Ovary (tissue), 9 donors: ENCODE data around the gene BST1. TPM values are rescaled to one million over a fixed set of nuclear protein-coding genes. Genes with fewer than 3 reads are reported as not detected.
"Not testable (repeated sequence)": the region's sequence is repeated elsewhere in the genome, so short reads cannot be mapped to it uniquely, and the experiment has no call there.

ENCODE experiments used
- DNase-seq, 5 donors: peaks; one replicate each; pipeline ENCODE4 v3.0.0-alpha.2; 2019 to 2020
- H3K27ac ChIP-seq, 2 donors: fragments of 200-600 bp; one replicate each; pipeline versions ENCODE4 v1.5.1 to v1.8.0; 2019 to 2022
- H3K27me3 ChIP-seq: fragments of 200-600 bp; one replicate; pipeline ENCODE4 v1.8.0; 2022
- H3K36me3 ChIP-seq: fragments of 200-600 bp; sonication (generic); one replicate; pipeline ENCODE4 v1.5.1; 2019
- H3K4me1 ChIP-seq: one replicate; pipeline ENCODE4 v1.8.1; 2013; ENCODE audit warnings: mild to moderate bottlenecking, moderate library complexity; ENCODE audit not compliant: insufficient read depth
- H3K4me3 ChIP-seq: fragments of 200-600 bp; sonication (generic); one replicate; pipeline ENCODE4 v1.5.1; 2017
- H3K9me3 ChIP-seq, 2 donors: fragments of 200-600 bp in 1 of 2; sonication (generic) in 1 of 2; one replicate each; pipeline versions ENCODE4 v1.5.1 to v1.8.1; 2013 to 2019; ENCODE audit warnings: mild to moderate bottlenecking in 1 of 2, moderate library complexity in 1 of 2
- CTCF ChIP-seq, 3 donors: fragments of 450-650 bp in 2 of 3; fragments of 200-600 bp in 1 of 3; IDR thresholded peaks; one replicate each; pipeline versions ENCODE4 v1.5.1 to v1.8.0; 2016 to 2022; ENCODE audit warnings: antibody characterized with exemption in 3 of 3, mild to moderate bottlenecking in 1 of 3
- EP300 ChIP-seq: sonication (generic); formaldehyde crosslinking; IDR thresholded peaks from one replicate; pipeline ENCODE4 v1.6.1; 2017; ENCODE audit warnings: antibody characterized with exemption
- POLR2A ChIP-seq: fragments of 450-650 bp; IDR thresholded peaks from one replicate; pipeline ENCODE4 v1.6.1; 2017; ENCODE audit warnings: antibody characterized with exemption, mild to moderate bottlenecking, moderate library complexity
- WGBS, 3 donors: extraction: QIAGEN DNeasy Blood & Tissue Kit in 1 of 3; methylation state at CpG; one replicate each; pipeline versions ENCODE4 v1.1.5 to v1.1.7; 2013 to 2017; 5-methylcytosine and 5-hydroxymethylcytosine counted together
- intact Hi-C, 4 donors: fragments of 100-400 bp; cut with DNase I; formaldehyde crosslinking; loops; one replicate each; pipeline versions ENCODE4 v1.11.0 to v1.15.1; 2022 to 2023
- polyA plus RNA-seq, 2 donors: library from polyadenylated mRNA; stranded (reverse); fragments of 200-250 nt in 1 of 2; fragments of 350-450 nt in 1 of 2; fragmentation: Illumina TruSeq in 1 of 2; extraction: RNeasy Lipid Tissue Mini Kit (QIAGEN cat#74804) in 1 of 2; gene quantifications; one replicate each; pipeline ENCODE4 v1.2.3, GENCODE V29; 2013 to 2014
- total RNA-seq, 7 donors: library from RNA; depleted of rRNA in 2 of 7; stranded (reverse); fragments of >200 nt in 2 of 7; fragmentation: NEBNext Ultra II Directional in 3 of 7; extraction: Animal tissue kit (Norgen Biotek cat#: 25700) in 3 of 7; gene quantifications; one replicate each; pipeline versions ENCODE4 v1.1.0 to v1.2.4, GENCODE V29; 2016 to 2023
- donor health status: DM: no; HTN: no; CAD: no; lungs with moderate emphysema.
- donor health status: DM: no; HTN: no; CAD: no.
- donor health status: Bipolar disorder and iron deficiency.
- donor health status: DM: yes; HTN: yes; CAD: no.
- donor health status: DM: no; HTN: no; CAD: no.
- donor health status: DM: yes; HTN: yes; CAD: no.

BST1 gene
- total and polyA plus RNA-seq, 9 donors = 5.6 to 18.5 (median 7.5) TPM

GRCh38 chr4:15720851-15721250, 18.0 kb downstream of the BST1 start:
- Histone ChIP-seq H3K4me1 (no peaks in the 10 kb centered on the region), H3K4me3 (no peak overlapping the region), H3K36me3 (no peaks in the 10 kb centered on the region), H3K9me3 (no peaks in the 10 kb centered on the region), H3K27me3 (no peaks in the 10 kb centered on the region), H3K27ac (no peak overlapping the region)
- DNase-seq = no peak
- intact Hi-C loops = no loop called here
- WGBS, 3 donors = 92 to 98% (median 94%) methylated on average over 2 of the region's 2 CpGs
- TF ChIP-seq CTCF (IDR thresholded peaks at IDR 0.05) (no peak), POLR2A (no peak), EP300 (no peak)

- TF ChIP-seq CTCF (IDR thresholded peaks at IDR 0.05) = no peak
- no peak for TF ChIP-seq EP300
- no peak for TF ChIP-seq POLR2A
- intact Hi-C loops = no loop called here
- H3K4me3 ChIP-seq = no peak overlapping the region
- no peaks in the 10 kb centered on the region for H3K9me3 ChIP-seq
- WGBS, 3 donors = 44 to 65% (median 53%) methylated on average over 4 of the region's 4 CpGs
- no peaks in the 10 kb centered on the region for H3K27me3 ChIP-seq
- H3K4me1 ChIP-seq = no peaks in the 10 kb centered on the region
- DNase-seq = no peak
- H3K27ac ChIP-seq = no peak overlapping the region
- no peaks in the 10 kb centered on the region for H3K36me3 ChIP-seq
Measured at GRCh38 chr4:15725608-15726007, 22.7 kb downstream of the BST1 start.

GRCh38 chr4:15729910-15730533, 27.2 kb downstream of the BST1 start:
- no peaks in the 10 kb centered on the region for H3K36me3 ChIP-seq
- H3K4me3 ChIP-seq = no peak overlapping the region
- WGBS, 3 donors = 16 to 25% (median 18%) methylated on average over 3 of the region's 3 CpGs
- no peaks in the 10 kb centered on the region for H3K4me1 ChIP-seq
- no peak for DNase-seq
- no peaks in the 10 kb centered on the region for H3K27me3 ChIP-seq
- TF ChIP-seq EP300 = no peak
- no peak for TF ChIP-seq POLR2A
- peak; percentile 42 to 61 (median 49) for TF ChIP-seq CTCF (IDR thresholded peaks at IDR 0.05)
- intact Hi-C loops = no loop called here
- H3K27ac ChIP-seq = no peak overlapping the region
- H3K9me3 ChIP-seq = no peaks in the 10 kb centered on the region

GRCh38 chr4:15733061-15733460, 30.2 kb downstream of the BST1 start:
- WGBS, 3 donors = 75 to 78% (median 77%) methylated on average over 5 of the region's 5 CpGs
- H3K4me1 ChIP-seq, H3K27ac ChIP-seq, H3K36me3 ChIP-seq, H3K9me3 ChIP-seq, DNase-seq, H3K4me3 ChIP-seq, intact Hi-C loops, H3K27me3 ChIP-seq: not testable (repeated sequence)

- intact Hi-C loops = no loop called here
- Histone ChIP-seq H3K27ac (no peak overlapping the region), H3K4me1 (no peaks in the 10 kb centered on the region), H3K27me3 (no peaks in the 10 kb centered on the region), H3K36me3 (no peaks in the 10 kb centered on the region), H3K4me3 (no peak overlapping the region), H3K9me3 (no peaks in the 10 kb centered on the region)
- TF ChIP-seq CTCF (IDR thresholded peaks at IDR 0.05) = no peak
- no peak for TF ChIP-seq EP300
- no peak for TF ChIP-seq POLR2A
- DNase-seq = no peak
- WGBS, 3 donors = 71 to 80% (median 74%) methylated on average over 6 of the region's 6 CpGs
Measured at GRCh38 chr4:15735536-15735935, 32.7 kb downstream of the BST1 start.
